IPS DF 4.7 (cell line): ENCODE data around the gene LOXL1.
"Not testable (repeated sequence)": the region's sequence is repeated elsewhere in the genome, so short reads cannot be mapped to it uniquely, and the experiment has no call there.

Source experiments
- DNase-seq: peaks from one replicate; pipeline ENCODE4 v3.0.0-alpha.2; 2013; ENCODE audit warnings: low spot score; ENCODE audit errors: extremely low read depth

LOXL1 gene

GRCh38 chr15:73937726-73938125 lies 11.5 kb downstream of the LOXL1 start:
- DNase-seq, result no peak

GRCh38 chr15:73938516-73938915 lies 12.3 kb downstream of the LOXL1 start:
- DNase-seq, result not testable (repeated sequence)

GRCh38 chr15:73939138-73939537 lies 12.9 kb downstream of the LOXL1 start:
- no peak for DNase-seq

- DNase-seq, result no peak
These were observed 14.1 kb downstream of the LOXL1 start for GRCh38 chr15:73940061-73940981.

GRCh38 chr15:73941044-73941443 lies 14.8 kb downstream of the LOXL1 start:
- no peak for DNase-seq

- no peak for DNase-seq
These were observed 15.2 kb downstream of the LOXL1 start for GRCh38 chr15:73941449-73941848.

GRCh38 chr15:73941871-73942635 lies 15.8 kb downstream of the LOXL1 start:
- no peak for DNase-seq

- no peak for DNase-seq
These were observed 16.5 kb downstream of the LOXL1 start for GRCh38 chr15:73942751-73943270.

- DNase-seq, result no peak
These were observed 18.2 kb downstream of the LOXL1 start for GRCh38 chr15:73944161-73945129.

GRCh38 chr15:73945130-73945508 lies 18.9 kb downstream of the LOXL1 start:
- DNase-seq, result no peak

GRCh38 chr15:73946046-73946721 lies 19.9 kb downstream of the LOXL1 start:
- DNase-seq, result no peak

GRCh38 chr15:73946795-73947370 lies 20.6 kb downstream of the LOXL1 start:
- DNase-seq, result no peak

GRCh38 chr15:73947651-73948050 lies 21.4 kb downstream of the LOXL1 start:
- no peak for DNase-seq

- no peak for DNase-seq
These were observed 22.1 kb downstream of the LOXL1 start for GRCh38 chr15:73948396-73948795.

GRCh38 chr15:73948982-73949381 lies 22.7 kb downstream of the LOXL1 start:
- no peak for DNase-seq

GRCh38 chr15:73949496-73949895 lies 23.2 kb downstream of the LOXL1 start:
- no peak for DNase-seq

- DNase-seq, result no peak
These were observed 24.2 kb downstream of the LOXL1 start for GRCh38 chr15:73950479-73950830.

GRCh38 chr15:73950831-73951561 lies 24.7 kb downstream of the LOXL1 start:
- DNase-seq, result no peak

- no peak for DNase-seq
These were observed 25.3 kb downstream of the LOXL1 start for GRCh38 chr15:73951601-73952000.
